Trophoblast cell (in vitro differentiated cells and primary cell): ENCODE measurements around the gene TIMM13.

ENCODE experiments used
- DNase-seq, 2 donors: peaks; one replicate each; pipeline ENCODE4 v3.0.0-alpha.2; 2016
- H2AFZ ChIP-seq: 2 replicates; pipeline ENCODE4 v1.6.1; 2013; ENCODE audit warnings: low read length, moderate library complexity, mild to moderate bottlenecking; ENCODE audit not compliant: insufficient read depth, poor library complexity
- H2AK5ac ChIP-seq: 2 replicates; pipeline ENCODE4 v1.6.1; 2013; ENCODE audit warnings: mild to moderate bottlenecking, low read length
- H2BK120ac ChIP-seq: 2 replicates; pipeline ENCODE4 v1.6.1; 2013; ENCODE audit warnings: low read length, mild to moderate bottlenecking, moderate library complexity; ENCODE audit not compliant: insufficient read depth, poor library complexity
- H2BK12ac ChIP-seq: 2 replicates; pipeline ENCODE4 v1.6.1; 2013; ENCODE audit warnings: mild to moderate bottlenecking, low read length, moderate library complexity
- H2BK5ac ChIP-seq: 2 replicates; pipeline ENCODE4 v1.6.1; 2013; ENCODE audit warnings: low read length, low read depth, moderate library complexity, mild to moderate bottlenecking; ENCODE audit not compliant: poor library complexity
- H3K14ac ChIP-seq: 2 replicates; pipeline ENCODE4 v1.6.1; 2013; ENCODE audit warnings: mild to moderate bottlenecking, low read length
- H3K18ac ChIP-seq: 2 replicates; pipeline ENCODE4 v1.6.1; 2013; ENCODE audit warnings: mild to moderate bottlenecking, low read length
- H3K23ac ChIP-seq: 2 replicates; pipeline ENCODE4 v1.6.1; 2013; ENCODE audit warnings: low read length
- H3K27ac ChIP-seq: 2 replicates; pipeline ENCODE4 v1.5.1; 2013; ENCODE audit warnings: low read depth, mild to moderate bottlenecking, inconsistent platforms, low read length, moderate library complexity
- H3K27me3 ChIP-seq: 2 replicates; pipeline ENCODE4 v1.6.1; 2013; ENCODE audit warnings: inconsistent platforms, mild to moderate bottlenecking, low read length, moderate library complexity; ENCODE audit not compliant: insufficient read depth
- H3K36me3 ChIP-seq, 2 experiments: 1 replicate in 1 of 2; 2 replicates in 1 of 2; pipeline ENCODE4 v1.6.1; 2013; ENCODE audit warnings: low read length in 2 of 2, mild to moderate bottlenecking in 2 of 2, moderate library complexity in 1 of 2; ENCODE audit not compliant: insufficient read depth in 2 of 2, control insufficient read depth in 1 of 2
- H3K4ac ChIP-seq: 2 replicates; pipeline ENCODE4 v1.6.1; 2013; ENCODE audit warnings: low read depth, mild to moderate bottlenecking, low read length, moderate library complexity
- H3K4me1 ChIP-seq, 2 experiments: 1 replicate in 1 of 2; 2 replicates in 1 of 2; pipeline ENCODE4 v1.6.1; 2013; ENCODE audit warnings: low read length in 2 of 2, mild to moderate bottlenecking in 2 of 2, moderate library complexity in 1 of 2; ENCODE audit not compliant: insufficient read depth in 2 of 2, control insufficient read depth in 1 of 2
- H3K4me2 ChIP-seq: 2 replicates; pipeline ENCODE4 v1.6.1; 2013; ENCODE audit warnings: inconsistent platforms, mild to moderate bottlenecking, low read length, moderate library complexity
- H3K4me3 ChIP-seq: 2 replicates; pipeline ENCODE4 v1.5.1; 2013; ENCODE audit warnings: mild to moderate bottlenecking, low read depth, low read length, inconsistent platforms
- H3K79me1 ChIP-seq: one replicate; pipeline ENCODE4 v1.6.1; 2013; ENCODE audit warnings: low read length
- H3K79me2 ChIP-seq: 2 replicates; pipeline ENCODE4 v1.6.1; 2013; ENCODE audit warnings: low read length, mild to moderate bottlenecking; ENCODE audit not compliant: control insufficient read depth, insufficient read depth, poor library complexity
- H3K9ac ChIP-seq: 2 replicates; pipeline ENCODE4 v1.6.1; 2013; ENCODE audit warnings: mild to moderate bottlenecking, low read length
- H3K9me3 ChIP-seq: 2 replicates; pipeline ENCODE4 v1.6.1; 2013; ENCODE audit warnings: low read depth, mild to moderate bottlenecking, control low read depth, inconsistent platforms, low read length; ENCODE audit not compliant: insufficient read depth
- H4K12ac ChIP-seq: 2 replicates; pipeline ENCODE4 v1.6.1; 2013; ENCODE audit warnings: low read depth, mild to moderate bottlenecking, low read length, moderate library complexity
- H4K8ac ChIP-seq: 2 replicates; pipeline ENCODE4 v1.6.1; 2013; ENCODE audit warnings: low read depth, mild to moderate bottlenecking, low read length, moderate library complexity
- H4K91ac ChIP-seq: one replicate; pipeline ENCODE4 v1.6.1; 2013; ENCODE audit warnings: low read depth, mild to moderate bottlenecking, low read length, moderate library complexity
- WGBS: extraction: QIAGEN DNeasy Blood & Tissue Kit; methylation state at CpG from one replicate; pipeline ENCODE4 v1.1.7; 2013; ENCODE audit warnings: missing lambda C conversion rate; ENCODE audit not compliant: insufficient read length, insufficient coverage; ENCODE audit errors: extremely low coverage; 5-methylcytosine and 5-hydroxymethylcytosine counted together

The TIMM13 gene

GRCh38 chr19:2411709-2412108 is 15.7 kb downstream of the TIMM13 start:
- H3K79me2 ChIP-seq: no peaks in the 10 kb centered on the region
- no peak overlapping the region for H3K4ac ChIP-seq

GRCh38 chr19:2410023-2410422 is 17.4 kb downstream of the TIMM13 start:
- no peak overlapping the region for H2BK120ac ChIP-seq
- no peak overlapping the region for H3K23ac ChIP-seq
- H3K27ac ChIP-seq: no peak overlapping the region
- no peaks in the 10 kb centered on the region for H3K79me1 ChIP-seq
- H3K4me1 ChIP-seq: no peaks in the 10 kb centered on the region
- no CpG with 5 or more reads among the region's 7 CpGs for WGBS
- no peaks in the 10 kb centered on the region for H3K36me3 ChIP-seq
- no peak overlapping the region for H4K8ac ChIP-seq
- H2BK5ac ChIP-seq: no peak overlapping the region
- H3K9me3 ChIP-seq: peaks cover 10% of the 10 kb centered on the region
- H2AK5ac ChIP-seq: no peak overlapping the region
- H3K4me3 ChIP-seq: no peak overlapping the region
- no peak overlapping the region for H3K14ac ChIP-seq
- no peak for DNase-seq
- no peak overlapping the region for H2BK12ac ChIP-seq
- H3K79me2 ChIP-seq: no peaks in the 10 kb centered on the region
- H4K12ac ChIP-seq: no peak overlapping the region
- H3K4ac ChIP-seq: no peak overlapping the region
- no peaks in the 10 kb centered on the region for H3K27me3 ChIP-seq
- no peak overlapping the region for H2AFZ ChIP-seq
- H3K9ac ChIP-seq: no peak overlapping the region
- H4K91ac ChIP-seq: no peak overlapping the region
- no peak overlapping the region for H3K18ac ChIP-seq
- no peak overlapping the region for H3K4me2 ChIP-seq

More at GRCh38 chr19:2411709-2412108, 15.7 kb downstream of the TIMM13 start:
- no peak overlapping the region for H4K8ac ChIP-seq
- no peaks in the 10 kb centered on the region for H3K27me3 ChIP-seq
- H3K23ac ChIP-seq: no peak overlapping the region
- H3K4me3 ChIP-seq: no peak overlapping the region
- H3K18ac ChIP-seq: no peak overlapping the region
- no peak overlapping the region for H3K9ac ChIP-seq
- no peak overlapping the region for H2BK12ac ChIP-seq
- no peak overlapping the region for H3K4me2 ChIP-seq
- peaks cover 4 to 5% of the 10 kb centered on the region in 2 experiments for H3K36me3 ChIP-seq
- H3K9me3 ChIP-seq: peaks cover 10% of the 10 kb centered on the region
- no peak overlapping the region for H4K12ac ChIP-seq
- H2AK5ac ChIP-seq: no peak overlapping the region
- WGBS: no CpG with 5 or more reads among the region's 8 CpGs
- DNase-seq: no peak
- no peak overlapping the region for H2AFZ ChIP-seq
- H3K14ac ChIP-seq: no peak overlapping the region
- H2BK5ac ChIP-seq: no peak overlapping the region
- H3K79me1 ChIP-seq: no peaks in the 10 kb centered on the region
- no peak overlapping the region for H2BK120ac ChIP-seq
- no peaks in the 10 kb centered on the region for H3K4me1 ChIP-seq
- no peak overlapping the region for H4K91ac ChIP-seq
- no peak overlapping the region for H3K27ac ChIP-seq

- no peak overlapping the region for H3K14ac ChIP-seq
- H2BK5ac ChIP-seq: no peak overlapping the region
These were observed 18.0 kb downstream of the TIMM13 start for GRCh38 chr19:2409352-2409912.

GRCh38 chr19:2408247-2408646 is 19.1 kb downstream of the TIMM13 start:
- Histone ChIP-seq H3K9ac (no peak overlapping the region), H2BK5ac (no peak overlapping the region), H3K27ac (no peak overlapping the region), H2AK5ac (no peak overlapping the region), H4K12ac (no peak overlapping the region), H3K4ac (no peak overlapping the region), H3K79me2 (no peaks in the 10 kb centered on the region), H3K23ac (no peak overlapping the region), H2AFZ (no peak overlapping the region), H3K4me3 (no peak overlapping the region), H3K9me3 (peaks cover 10% of the 10 kb centered on the region), H2BK12ac (no peak overlapping the region), H3K14ac (no peak overlapping the region), H3K18ac (no peak overlapping the region), H3K79me1 (no peaks in the 10 kb centered on the region), H3K36me3 (no peaks in the 10 kb centered on the region), H4K91ac (no peak overlapping the region), H2BK120ac (no peak overlapping the region), H4K8ac (no peak overlapping the region), H3K4me2 (no peak overlapping the region), H3K27me3 (no peaks in the 10 kb centered on the region), H3K4me1 (no peaks in the 10 kb centered on the region)
- DNase-seq: no peak
- WGBS: no CpG with 5 or more reads among the region's 25 CpGs

More at GRCh38 chr19:2409352-2409912, 18.0 kb downstream of the TIMM13 start:
- no peak overlapping the region for H2BK12ac ChIP-seq
- H3K4me3 ChIP-seq: no peak overlapping the region
- no peak overlapping the region for H2AK5ac ChIP-seq
- WGBS: no CpG with 5 or more reads among the region's 7 CpGs
- H2BK120ac ChIP-seq: no peak overlapping the region
- no peaks in the 10 kb centered on the region for H3K36me3 ChIP-seq
- H3K9ac ChIP-seq: no peak overlapping the region
- H3K4me2 ChIP-seq: no peak overlapping the region
- H3K4me1 ChIP-seq: no peaks in the 10 kb centered on the region
- no peak for DNase-seq
- H4K8ac ChIP-seq: no peak overlapping the region
- H3K79me1 ChIP-seq: no peaks in the 10 kb centered on the region
- H3K18ac ChIP-seq: no peak overlapping the region
- H3K79me2 ChIP-seq: no peaks in the 10 kb centered on the region
- H4K12ac ChIP-seq: no peak overlapping the region
- H3K27ac ChIP-seq: no peak overlapping the region
- no peak overlapping the region for H3K4ac ChIP-seq
- H2AFZ ChIP-seq: no peak overlapping the region
- H3K23ac ChIP-seq: no peak overlapping the region
- H3K9me3 ChIP-seq: peaks cover 10% of the 10 kb centered on the region
- no peaks in the 10 kb centered on the region for H3K27me3 ChIP-seq
- H4K91ac ChIP-seq: no peak overlapping the region
